ENCODE results near the gene SLC2A9.
"Not testable (repeated sequence)": the region's sequence is repeated elsewhere in the genome, so short reads cannot be mapped to it uniquely, and the experiment has no call there.

Gene SLC2A9

GRCh38 chr4:9923195-9923812 is 98.0 kb downstream of the SLC2A9 start:
- DNase-seq, result no peak

- DNase-seq, result no peak
These were observed 100.0 kb downstream of the SLC2A9 start for GRCh38 chr4:9921326-9921725.

GRCh38 chr4:9920029-9920428 is 101.3 kb downstream of the SLC2A9 start:
- DNase-seq, result no peak

GRCh38 chr4:9919047-9919446 is 102.2 kb downstream of the SLC2A9 start:
- DNase-seq, result no peak

GRCh38 chr4:9918484-9918883 is 102.8 kb downstream of the SLC2A9 start:
- DNase-seq, result no peak

- no peak for DNase-seq
These were observed 104.4 kb downstream of the SLC2A9 start for GRCh38 chr4:9916937-9917336.

DNA sequence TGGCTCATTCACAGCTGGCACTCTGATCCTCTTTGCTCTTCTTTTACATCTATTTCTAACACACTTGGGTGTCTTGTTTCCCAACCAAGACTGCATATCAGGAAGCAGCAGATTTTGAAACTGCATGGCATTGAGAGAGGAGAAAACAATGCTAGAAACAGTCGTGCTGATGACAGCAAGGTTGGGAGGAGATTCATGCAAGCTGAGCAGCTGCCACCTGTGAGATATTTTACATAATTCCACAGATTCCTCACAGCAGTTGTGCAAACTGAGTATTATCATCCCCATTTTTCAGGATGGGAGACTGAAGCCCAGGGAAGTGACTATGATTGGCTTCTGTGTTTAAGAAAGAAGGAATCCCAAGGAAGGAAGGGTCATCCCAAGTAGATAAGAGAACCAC is 105.0 kb downstream of the SLC2A9 start:
- DNase-seq, result no peak

DNA sequence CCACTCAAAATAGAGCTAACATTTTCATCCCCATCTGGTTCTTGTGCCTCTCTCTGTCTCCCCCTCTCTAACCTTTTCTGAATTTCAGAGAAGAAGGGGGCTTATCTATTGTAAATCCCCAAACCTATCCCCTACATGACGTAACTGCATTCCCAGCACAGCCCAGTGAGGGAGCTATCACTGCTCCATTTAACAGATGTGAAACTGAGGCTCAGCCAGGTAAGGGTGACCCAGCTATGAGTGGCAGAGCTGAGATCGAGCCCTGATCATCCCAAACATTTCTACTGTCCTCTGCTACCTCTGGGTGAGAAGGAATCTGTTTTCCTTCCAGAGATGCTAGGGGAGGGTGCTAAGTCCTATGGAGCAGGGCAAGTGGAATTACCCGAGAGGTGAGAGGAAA is 107.5 kb downstream of the SLC2A9 start:
- DNase-seq, result no peak

GRCh38 chr4:9906996-9907395 is 114.3 kb downstream of the SLC2A9 start:
- DNase-seq, result no peak

- peak; percentile 27 for DNase-seq
These were observed 116.2 kb downstream of the SLC2A9 start for GRCh38 chr4:9904976-9905587.

- DNase-seq, result no peak
These were observed 118.0 kb downstream of the SLC2A9 start for GRCh38 chr4:9903317-9903716.

DNA sequence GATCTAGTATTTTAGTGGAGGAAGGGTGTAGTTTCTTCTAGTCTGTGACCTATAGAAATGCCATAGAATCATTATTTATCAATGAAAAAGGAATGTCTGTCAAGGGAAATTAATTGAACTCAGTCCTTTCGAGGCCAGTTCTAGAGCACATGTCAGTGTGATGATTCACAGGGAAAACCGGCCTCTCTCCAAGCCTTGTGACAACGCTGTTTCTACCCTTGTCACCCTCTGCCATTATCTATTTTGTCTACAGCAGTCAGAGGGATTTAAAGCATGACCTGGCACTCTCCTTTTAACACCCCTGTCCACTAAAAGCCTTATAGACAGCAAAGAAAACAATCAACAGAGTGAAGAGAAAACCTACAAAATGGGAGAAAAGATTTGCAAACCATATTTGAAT is 120.0 kb downstream of the SLC2A9 start:
- DNase-seq, result no peak

- DNase-seq, result not testable (repeated sequence)
These were observed 120.7 kb downstream of the SLC2A9 start for GRCh38 chr4:9900633-9901032.

- no peak for DNase-seq
These were observed 121.8 kb downstream of the SLC2A9 start for GRCh38 chr4:9899306-9900055.

DNA sequence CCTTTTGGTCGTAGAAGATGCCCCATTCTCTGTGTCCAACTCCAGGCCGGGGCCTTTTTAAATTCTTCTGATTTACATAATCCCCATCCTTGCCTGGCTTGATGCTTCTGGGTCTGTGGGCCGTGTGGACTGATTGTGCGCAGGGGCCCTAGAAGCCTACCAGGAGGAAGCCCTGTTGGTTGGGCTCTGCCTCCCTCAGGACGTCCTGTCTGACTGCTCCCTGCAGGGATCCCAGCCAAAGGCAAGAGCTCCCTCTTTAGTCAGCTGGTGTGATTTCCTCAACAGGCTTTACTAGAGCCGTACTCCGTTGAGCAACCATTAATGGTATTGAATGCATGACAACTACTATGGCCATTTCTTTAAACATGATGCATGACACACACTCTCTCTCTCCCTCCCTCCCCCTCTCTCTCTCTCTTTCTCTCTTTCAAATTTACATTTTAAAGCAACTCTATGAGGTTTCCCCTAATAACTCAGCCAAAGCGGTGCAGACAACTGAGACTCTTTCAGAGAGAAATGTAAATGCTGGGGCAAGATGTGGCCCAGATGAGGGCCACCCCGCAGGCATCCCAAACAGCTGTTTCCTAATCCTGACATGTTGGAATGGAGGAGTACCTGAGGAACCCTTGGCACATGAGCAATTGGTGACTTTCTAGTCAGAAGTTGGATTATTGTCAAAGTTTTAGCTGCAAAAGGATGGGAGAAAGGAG is 122.5 kb downstream of the SLC2A9 start:
- peak; percentile 8 for DNase-seq

DNA sequence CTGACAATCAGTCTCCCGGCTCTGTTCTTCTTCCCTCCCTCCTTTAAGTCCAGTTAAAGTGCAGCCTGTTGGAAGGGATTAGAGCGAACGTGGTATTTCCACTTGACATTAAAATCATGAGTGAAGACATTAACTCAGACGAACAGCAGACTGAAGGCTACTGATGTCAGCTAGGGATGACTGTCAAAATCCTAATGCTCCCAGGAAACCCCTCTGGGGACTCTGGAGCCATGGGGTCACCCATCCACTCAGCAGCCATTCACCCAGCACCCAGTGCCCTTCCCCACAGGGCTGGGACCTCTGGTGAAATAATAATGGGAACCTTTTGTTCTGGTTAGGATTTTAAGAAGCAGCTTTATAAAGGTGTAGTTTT is 126.0 kb downstream of the SLC2A9 start:
- DNase-seq, result no peak

- no peak for DNase-seq
These were observed 126.5 kb downstream of the SLC2A9 start for GRCh38 chr4:9894644-9895332.

DNA sequence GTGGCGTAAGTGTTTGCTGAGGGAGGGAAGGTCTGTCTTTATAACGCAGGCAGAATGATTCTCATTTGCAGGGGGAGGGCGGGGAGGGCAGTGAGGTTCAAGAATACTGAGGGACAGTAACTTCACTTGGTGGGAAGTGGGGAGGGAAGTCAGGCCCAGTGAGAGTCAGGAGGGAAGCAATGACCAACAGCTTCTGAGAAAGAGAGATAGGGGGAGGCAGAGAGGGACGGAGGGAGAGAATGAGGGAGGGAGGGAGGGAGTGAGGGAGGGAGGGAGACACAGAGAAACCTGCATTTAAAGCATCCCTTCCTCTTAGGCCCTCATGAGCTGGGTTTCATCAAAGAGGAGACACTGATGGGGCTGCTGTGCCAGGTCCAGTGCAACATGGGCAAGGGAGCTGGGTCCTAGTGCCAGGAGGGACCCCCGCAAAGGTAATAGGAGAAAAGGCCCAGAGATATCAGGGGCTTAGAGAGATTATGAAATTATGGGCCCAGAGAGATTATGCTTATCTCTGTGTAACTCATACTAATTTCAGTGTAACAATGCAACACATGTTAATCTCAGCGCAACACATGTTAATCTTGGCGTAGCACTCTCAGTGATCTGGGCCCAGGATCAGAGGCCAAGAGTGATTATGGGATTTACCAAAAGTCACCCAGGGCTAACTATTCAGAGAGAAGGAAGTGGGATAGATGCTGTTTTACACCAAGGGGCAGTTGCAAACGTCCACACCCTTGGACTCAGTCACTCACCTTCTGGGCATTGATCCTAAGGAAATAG is 127.8 kb downstream of the SLC2A9 start:
- no peak for DNase-seq

DNA sequence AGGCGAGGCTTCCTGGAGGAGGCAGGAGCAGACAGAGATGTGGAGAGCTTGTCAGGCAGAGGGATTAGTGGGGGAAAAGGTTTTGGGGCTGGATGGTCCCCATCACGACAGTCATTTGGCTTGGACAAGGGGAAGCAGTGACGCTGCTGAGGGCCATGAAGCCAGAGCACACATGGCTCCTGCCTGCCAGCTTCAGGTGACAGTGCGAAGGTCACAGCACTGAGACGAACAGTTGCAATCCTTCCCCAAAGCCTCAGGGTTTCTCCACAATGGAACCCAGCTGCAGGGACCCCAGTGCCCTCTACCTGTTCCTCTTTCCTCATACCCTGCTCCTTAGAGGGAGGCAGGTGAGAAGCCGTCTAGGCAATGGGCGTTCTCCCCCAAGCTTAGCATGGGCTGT is 129.6 kb downstream of the SLC2A9 start:
- DNase-seq, result no peak

GRCh38 chr4:9891056-9891455 is 130.2 kb downstream of the SLC2A9 start:
- DNase-seq, result no peak

- DNase-seq, result no peak
These were observed 132.0 kb downstream of the SLC2A9 start for GRCh38 chr4:9889306-9889705.

- no peak for DNase-seq
These were observed 135.3 kb downstream of the SLC2A9 start for GRCh38 chr4:9885958-9886357.
